Activated CD4-positive, alpha-beta T cell treated with anti-CD3 and anti-CD28 coated beads, Interleukin-2, amount 50 U/mL, for 24 hours (primary cell): ENCODE data around the gene FAM227B.
A peak's percentile ranks its signal among the peaks of the same experiment; 100 is the strongest.
"Not testable (repeated sequence)": the region's sequence is repeated elsewhere in the genome, so short reads cannot be mapped to it uniquely, and the experiment has no call there.

ENCODE experiments used
- DNase-seq, 2 donors: peaks; one replicate each; pipeline ENCODE4 v3.0.0-alpha.2; 2020; ENCODE audit warnings: low read depth in 1 of 2, low spot score in 1 of 2

The FAM227B gene

DNA sequence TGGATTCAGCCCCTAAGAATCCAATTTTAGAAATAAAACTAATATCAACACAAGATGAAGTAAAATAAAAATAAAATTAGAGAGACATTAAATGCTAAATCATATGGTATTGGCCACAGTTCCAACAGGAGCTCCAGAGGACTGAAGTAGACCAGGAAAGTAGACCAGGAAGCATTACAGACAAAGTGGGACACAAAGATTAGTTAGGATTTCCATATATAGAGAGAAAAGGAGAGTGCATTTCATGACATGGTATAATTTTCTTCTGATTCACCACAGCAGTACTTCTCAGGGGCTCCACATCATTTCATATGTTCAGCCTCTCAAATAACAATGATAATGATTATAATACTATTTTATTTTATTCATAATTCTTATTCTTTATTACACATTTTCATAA, 179.3 kb downstream of the FAM227B start:
- no peak for DNase-seq

DNA sequence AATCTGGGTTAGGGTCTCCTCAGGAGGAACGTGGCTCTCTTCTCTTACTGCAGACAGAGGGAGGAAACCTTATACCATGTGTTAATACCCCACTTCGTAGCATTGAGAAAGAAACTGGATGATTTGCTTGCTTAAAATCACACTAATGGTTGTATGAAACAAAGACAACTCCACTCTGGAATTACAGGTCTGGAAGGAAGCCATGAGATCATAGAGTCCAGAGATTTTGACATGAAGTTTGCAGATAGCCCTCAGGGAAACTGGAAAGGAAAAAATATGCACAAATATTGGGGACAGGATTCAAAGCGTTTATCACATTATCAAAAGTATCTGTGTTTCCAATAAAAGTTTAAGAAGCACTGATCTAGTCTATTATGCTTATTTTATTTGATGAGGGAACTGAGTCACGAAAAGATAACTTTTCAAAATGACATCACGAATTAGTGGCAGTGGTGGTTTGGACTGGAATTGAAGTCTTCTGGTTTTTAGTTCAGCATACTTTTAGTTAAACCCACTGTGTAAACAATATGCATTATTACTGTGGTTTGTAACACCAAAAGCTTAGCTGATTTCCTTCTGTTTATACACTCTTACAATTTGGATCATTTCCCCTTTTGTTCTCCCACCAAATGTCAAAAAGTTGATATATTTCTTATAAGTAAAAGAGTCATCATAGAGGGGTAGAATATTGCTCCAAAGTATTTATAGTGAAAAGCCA, 180.8 kb downstream of the FAM227B start:
- DNase-seq: no peak

DNA sequence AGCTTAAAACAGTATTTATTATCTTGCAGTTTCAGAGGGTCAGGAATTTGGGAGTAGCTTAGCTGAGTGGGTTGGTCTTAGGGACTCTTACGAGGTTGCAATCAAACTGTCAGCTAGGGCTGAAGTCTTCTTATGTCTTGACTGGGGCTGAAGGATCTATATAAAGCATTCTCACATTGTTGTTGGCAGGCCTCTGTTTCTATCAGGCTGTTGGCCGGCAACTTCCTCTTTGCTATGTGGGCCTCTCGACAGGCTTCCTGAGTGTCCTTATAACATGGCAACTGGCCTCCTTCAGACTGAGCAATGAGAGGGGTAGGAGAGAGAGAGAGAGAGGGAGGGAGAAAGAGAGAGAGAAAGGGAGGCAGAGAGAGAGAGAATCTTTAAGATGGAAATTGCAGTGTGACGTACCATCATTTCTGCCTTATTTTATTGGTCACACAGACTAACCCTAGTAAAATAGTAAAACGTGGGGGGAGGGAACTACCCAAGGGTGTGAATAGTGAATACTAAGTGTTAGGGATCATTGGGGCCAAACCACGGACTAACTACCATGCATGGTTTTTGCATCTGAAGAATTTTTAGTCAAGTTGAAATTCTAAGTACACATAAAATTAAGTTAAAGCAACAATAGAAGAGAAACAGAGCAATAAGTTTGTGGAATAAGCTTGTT, 181.5 kb downstream of the FAM227B start:
- no peak for DNase-seq

DNA sequence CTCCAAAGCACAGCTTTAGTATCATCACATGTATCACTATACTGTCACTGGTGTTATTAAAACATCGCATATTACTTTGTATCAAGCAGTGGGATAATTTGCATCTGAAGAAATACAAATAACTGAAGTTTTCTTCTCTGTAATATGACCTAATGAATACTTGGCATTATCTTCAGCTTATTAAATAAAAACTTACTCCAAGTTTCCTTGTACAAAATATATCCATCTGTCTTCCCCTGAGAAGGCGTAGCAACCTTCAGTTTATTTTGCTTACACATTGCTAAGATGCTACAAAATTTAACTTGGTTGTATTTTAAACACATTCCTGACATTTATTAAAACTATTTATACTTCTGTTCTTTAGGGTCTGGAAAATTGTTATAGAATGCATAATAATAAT, 183.9 kb downstream of the FAM227B start:
- no peak for DNase-seq

DNA sequence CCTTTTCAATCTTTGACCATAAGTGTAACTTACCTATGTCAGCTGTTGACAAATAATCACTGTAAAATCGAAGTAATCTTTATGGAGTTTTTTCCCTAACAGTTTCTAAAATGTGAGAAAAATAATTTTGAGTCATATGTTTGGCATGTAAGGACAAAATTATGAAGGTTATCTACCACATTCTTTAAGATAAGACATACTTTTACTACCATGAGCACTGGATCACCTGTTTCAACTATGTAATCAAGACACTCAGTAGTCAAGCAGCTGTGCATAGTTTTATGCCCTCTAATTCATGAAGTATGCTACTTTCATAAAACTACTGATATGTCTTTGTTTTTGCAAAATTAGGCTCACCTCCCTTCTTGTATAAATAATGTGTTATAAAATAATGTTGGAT, 185.4 kb downstream of the FAM227B start:
- no peak for DNase-seq

DNA sequence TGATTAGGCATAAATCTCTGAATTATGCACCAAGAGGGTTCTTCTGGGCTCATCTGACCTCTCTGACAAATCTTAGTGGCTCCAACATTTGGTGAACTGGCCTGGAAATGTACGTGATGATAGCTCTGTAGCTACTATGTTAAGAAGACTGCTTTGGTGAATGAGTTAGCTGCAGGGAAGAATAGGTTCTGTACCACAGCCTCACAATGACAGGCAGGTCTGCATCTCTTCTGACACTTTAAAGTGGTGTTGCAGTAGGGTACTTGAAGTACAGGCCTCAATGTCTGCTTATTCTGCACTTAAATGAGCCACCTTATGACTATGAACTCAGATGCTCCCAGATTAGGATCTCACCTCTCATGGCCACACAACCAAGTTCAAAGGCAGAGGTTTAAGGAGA, 190.6 kb downstream of the FAM227B start:
- no peak for DNase-seq

DNA sequence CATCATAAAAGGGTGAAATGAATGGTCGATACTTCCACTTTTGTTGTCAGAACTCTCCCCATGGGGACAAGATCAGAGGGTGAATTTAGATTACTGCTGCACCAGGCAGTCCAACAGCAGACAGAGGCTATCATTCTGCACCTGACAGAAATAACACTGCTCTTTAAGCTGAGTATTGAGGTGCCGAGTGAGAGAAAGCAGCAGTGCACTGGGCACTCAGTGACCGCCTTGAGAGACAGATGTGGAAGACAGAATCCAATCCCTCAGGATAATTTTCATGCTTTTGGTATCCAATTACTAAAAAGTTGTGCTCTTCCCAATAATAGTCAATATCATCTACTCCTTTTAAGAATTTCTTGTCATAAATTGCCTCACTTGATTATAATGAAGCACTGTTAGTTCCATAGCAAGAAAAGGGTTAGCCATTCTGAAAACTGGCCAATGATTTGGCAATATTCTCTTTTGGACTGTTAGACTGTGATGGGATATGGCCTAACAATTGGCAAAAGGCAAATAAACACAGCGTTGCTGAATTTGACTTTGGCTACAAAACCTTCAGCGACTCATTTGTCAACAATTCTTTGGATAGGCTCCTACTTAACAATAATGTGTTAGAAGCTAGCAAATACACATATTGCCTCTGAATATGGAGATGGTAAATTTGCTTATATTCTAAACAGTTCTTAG, 192.1 kb downstream of the FAM227B start:
- DNase-seq: no peak

DNA sequence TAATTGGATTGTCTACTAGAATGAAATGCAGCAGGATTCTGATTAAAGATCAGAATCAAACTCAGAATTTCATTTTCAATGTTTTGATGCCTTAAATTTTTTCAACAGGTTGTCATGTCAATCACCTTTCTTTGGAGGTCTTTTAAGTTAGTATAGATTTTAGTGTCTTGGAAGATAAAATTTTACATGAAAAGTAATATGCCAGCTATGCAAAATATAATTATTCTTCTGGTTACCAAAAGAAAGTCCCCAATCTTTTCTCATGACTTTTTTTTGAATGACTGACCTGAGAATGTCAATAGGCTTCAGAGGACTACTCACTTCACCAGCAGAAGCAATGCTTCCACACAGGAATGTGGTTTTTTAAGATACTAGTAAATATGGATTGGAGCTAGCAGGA, 193.2 kb downstream of the FAM227B start:
- DNase-seq: no peak

DNA sequence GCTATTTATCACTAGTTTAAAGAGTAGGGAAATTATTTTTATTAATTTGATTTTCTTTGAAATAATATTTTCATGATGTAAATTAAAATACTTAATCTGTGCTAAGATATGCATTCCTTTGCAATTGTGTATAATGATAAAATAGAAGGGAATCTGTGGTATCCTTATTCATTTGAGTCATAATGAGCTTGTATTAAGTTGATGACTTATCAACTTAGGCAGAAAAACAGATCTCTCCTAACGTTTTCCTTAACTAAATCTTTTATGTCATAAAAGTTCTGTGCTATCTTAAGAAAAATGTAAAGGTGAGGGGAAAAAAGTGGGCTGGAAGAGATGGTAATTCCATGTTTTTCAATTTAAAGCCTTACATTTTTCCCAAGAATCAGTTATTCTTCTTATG, 195.7 kb downstream of the FAM227B start:
- no peak for DNase-seq

DNA sequence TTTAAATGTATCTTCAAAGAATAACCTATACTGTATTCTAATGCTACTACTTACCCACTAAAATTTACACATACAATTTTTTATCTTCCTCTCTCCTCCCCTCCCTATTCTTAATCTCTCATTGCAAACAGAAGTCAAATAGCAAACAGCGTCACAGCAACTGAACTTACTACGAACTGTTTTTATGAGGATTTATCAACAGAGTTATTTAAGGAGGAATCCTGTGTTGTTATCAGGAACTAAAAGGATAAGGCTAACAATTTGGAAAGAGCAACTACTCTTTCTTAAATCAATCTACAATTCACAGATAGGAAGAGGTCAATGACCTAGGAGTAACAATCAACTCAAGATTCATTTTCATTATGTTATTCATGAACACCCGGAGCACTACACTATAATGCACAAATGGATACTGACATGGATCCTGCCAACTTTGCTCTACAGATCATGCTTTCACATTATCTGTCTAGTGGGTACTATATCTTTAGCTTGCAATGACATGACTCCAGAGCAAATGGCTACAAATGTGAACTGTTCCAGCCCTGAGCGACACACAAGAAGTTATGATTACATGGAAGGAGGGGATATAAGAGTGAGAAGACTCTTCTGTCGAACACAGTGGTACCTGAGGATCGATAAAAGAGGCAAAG, 196.6 kb downstream of the FAM227B start:
- DNase-seq: no peak

DNA sequence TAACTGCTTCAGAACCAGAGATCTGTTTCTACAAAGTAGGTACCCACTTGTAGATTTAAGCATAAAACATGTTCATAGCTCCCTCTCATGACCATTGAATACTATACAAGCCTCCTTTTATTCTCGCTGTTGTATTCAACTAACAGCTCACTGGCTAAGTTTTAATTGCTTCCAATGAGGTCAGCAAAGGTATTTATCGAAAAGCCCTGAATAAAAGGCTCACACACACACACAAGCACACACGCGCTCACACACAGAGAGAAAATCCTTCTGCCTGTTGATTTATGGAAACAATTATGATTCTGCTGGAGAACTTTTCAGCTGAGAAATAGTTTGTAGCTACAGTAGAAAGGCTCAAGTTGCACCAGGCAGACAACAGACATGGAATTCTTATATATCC, 197.6 kb downstream of the FAM227B start, which contains the start of gene FGF7:
FGF7 (plus strand) TSS at position 222 of the 400 bp plus-strand sequence. CDS start 1,056 bp downstream, outside the sequence.
- no peak for DNase-seq

DNA sequence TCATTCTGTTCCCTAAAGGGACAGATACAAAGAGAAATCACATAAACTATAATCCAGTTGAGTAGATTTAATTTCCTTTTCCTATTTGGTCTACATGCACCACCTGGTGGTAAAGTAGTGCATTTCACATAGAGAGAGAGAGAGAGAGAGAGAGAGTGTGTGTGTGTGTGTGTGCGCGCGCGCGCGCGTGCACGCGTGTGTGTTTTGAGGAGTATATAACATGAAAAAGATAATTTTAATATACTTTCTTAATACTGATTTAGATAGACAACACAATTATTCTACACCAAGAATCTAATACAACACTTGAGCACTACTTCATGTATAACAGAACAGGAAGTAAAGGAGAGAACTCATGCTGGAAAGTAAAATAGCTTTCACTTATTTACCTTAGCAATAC, 198.6 kb downstream of the FAM227B start:
- DNase-seq: peak in 1 of 2 donors; percentile 21

DNA sequence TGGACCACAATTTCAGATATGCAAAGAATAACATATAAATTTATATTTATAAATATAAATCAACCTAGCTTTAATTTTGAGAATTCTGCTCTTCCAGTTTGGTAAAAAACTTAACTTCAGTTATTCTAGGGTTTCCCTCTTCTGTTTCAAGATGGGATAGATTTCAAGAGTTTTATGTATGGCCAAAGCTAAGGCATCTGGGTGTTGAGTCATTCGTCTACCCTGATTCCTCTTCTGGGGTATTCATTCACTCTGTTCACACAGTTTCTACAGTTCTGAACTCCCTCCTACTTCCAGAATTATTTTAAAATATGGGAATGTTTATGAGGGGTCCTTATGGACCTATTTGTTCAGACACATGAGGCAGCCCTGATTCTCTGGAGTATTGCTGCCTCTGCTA, 201.8 kb downstream of the FAM227B start:
- DNase-seq: no peak

DNA sequence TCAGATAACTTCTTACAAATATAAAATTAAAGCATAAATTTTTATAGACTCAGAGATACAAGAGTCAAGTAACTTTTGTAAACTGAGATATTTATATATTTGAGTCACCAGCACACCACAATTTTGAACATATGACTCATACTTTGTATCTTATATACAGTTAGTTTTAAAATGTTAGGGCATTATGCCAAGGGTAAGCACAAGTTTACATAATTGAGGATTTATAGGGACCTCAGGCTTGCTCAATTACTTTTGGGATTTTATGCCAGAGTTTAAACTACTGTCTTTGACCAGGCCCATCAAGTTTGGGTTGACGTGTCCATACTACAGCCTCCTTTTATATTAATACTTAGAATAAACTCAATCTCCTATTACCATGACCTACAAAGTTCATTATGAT, 205.0 kb downstream of the FAM227B start:
- DNase-seq: no peak

DNA sequence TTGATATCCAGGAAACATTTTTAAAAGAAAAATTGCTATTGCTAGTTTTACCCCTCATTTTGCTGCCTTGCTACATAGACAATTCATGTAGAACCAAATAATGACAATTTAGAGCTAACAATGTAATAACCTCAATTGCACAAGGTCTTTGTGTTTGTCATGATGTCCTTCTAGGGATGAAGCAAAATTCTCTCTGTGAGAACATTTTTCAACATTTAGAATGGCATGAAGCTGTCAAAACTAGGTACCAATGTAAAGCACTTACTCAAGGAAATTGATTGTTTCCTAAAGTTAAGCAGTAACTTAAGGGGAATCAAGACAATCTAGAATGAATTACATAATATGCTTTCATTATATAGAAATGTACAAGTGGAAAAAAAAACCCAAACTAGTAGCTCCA, 205.5 kb downstream of the FAM227B start:
- no peak for DNase-seq

DNA sequence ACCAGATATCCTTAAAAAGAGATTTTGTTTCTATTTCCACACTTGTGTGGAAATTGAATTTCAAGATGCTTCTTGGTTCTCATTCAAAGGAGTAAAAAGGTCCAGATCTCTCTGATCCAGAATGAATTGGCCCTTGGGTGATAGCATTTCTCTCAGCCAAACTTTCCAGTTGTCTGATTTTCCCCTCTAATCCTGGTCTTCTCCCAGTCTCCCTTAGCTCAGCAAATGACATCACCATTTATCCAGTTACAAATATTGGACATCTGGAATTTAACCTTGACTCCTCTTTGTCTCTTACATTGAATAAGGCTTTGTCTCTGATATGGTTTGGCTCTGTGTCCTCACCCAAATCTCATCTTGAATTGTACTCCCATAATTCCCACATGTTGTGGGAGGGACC, 207.8 kb downstream of the FAM227B start:
- DNase-seq: no peak

DNA sequence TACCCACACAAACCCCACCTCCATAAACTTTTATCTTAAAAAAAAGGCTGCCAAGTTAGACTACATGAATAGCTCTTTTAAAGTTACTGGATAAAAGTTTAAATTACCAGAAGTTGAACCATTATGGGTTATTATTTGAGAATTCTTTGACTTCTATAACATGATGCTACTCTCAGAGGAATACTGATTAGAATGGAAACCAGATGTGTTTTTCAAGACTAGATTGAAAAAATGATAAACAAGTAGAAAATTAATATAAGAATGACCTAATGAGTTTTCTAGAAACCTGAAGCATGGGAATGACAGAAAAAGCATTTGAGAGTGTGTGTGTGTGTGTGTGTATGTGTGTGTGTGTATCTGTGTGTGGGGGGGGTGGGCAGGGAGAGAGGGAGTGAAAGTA, 210.0 kb downstream of the FAM227B start:
- DNase-seq: no peak

DNA sequence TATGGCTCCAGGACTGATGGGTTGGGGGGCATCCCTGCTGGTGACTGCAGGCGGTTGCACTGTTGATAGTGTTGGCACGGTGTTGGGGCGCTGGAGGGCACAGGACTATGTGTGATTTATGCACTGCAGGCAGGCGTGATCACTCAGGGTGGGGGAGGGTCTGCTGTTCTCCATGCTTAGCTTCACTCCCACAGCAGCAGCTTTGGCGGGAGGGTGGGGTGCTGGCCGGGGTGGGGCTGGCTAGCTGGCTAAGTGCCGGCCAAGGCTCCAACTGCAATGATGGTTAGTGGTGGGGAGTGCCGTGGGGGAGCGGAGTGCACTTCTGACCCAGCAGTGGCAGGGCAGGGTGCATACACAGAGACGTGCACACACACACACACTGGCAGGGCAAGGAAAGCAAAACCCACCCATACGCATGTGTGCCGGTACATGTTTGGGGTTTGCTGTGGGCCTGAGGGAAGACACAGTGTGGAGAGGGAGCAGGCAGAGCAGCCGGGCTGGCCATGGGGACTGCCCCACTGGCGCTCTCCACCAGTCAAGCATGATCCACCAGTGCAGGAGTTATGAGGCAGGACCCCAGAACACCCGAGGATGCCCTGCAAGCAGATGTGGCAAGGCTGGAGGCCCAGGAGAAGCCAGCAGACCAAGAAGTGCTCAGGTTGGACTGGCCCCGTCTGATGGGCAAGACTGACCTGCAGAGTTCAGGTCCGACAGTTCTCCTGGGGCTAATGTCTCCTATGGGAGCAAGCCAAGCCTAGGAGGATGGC, 214.1 kb downstream of the FAM227B start:
- DNase-seq: no peak

DNA sequence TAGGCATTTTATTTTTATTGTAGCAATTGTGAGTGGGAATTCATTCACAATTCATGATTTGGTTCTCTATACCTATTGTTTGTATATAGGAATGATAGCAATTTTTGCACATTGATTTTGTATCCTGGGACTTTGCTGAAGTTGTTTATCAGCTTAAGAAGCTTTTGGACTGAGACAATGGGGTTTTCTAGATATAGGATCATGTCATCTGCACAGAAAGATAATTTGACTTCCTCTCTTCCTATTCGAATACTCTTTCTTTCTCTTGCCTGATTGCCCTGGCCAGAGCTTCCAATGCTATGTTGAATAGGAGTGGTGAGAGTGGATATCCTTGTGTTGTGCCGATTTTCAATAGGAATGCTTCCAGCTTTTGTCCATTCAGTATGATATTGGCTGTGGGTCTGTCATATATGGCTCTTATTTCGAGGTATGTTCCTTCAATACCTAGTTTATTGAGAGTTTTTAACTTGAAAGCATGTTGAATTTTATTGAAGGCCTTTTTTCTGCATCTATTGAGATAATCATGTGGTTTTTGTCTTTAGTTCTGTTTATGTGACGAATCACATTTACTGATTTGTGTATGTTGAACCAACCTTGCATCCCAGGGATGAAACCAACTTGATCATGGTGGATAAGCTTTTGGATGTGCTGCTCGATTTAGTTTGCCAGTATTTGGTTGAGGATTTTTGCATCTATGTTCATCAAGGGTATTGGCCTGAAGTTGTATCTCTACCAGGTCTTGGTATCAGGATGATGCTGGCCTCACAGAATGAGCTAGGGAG, 217.9 kb downstream of the FAM227B start:
- DNase-seq: not testable (repeated sequence)

DNA sequence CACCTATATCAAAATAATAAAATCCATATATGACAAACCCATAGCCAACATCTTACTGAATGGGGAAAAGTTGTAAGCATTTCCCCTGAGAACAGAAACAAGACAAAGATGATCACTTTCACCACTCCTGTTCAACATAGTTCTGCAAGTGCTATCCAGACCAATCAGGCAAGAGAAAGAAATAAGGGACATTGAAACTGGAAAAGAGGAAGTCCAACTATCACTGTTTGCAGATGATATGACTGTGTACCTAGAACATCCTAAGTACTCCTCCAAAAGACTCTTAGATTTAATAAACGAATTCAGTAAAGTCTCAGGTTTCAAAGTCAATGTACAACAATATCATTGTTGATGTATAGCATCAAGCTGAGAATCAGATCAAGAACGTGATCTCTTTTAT, 233.1 kb downstream of the FAM227B start:
- no peak for DNase-seq
